Hematopoietic multipotent progenitor cell treated with erythropoietin and hydrocortisone succinate and interleukin-3 and kit ligand, for 15 days (in vitro differentiated cells): Measurements from ENCODE around the gene UBFD1.
"Not testable (repeated sequence)": the region's sequence is repeated elsewhere in the genome, so short reads cannot be mapped to it uniquely, and the experiment has no call there.

Source experiments
- DNase-seq: peaks from one replicate; pipeline ENCODE4 v3.0.0-alpha.2; 2015; ENCODE audit warnings: low spot score

Gene UBFD1

GRCh38 chr16:23527961-23528643, 29.4 kb upstream of the UBFD1 start:
- no peak for DNase-seq

DNA sequence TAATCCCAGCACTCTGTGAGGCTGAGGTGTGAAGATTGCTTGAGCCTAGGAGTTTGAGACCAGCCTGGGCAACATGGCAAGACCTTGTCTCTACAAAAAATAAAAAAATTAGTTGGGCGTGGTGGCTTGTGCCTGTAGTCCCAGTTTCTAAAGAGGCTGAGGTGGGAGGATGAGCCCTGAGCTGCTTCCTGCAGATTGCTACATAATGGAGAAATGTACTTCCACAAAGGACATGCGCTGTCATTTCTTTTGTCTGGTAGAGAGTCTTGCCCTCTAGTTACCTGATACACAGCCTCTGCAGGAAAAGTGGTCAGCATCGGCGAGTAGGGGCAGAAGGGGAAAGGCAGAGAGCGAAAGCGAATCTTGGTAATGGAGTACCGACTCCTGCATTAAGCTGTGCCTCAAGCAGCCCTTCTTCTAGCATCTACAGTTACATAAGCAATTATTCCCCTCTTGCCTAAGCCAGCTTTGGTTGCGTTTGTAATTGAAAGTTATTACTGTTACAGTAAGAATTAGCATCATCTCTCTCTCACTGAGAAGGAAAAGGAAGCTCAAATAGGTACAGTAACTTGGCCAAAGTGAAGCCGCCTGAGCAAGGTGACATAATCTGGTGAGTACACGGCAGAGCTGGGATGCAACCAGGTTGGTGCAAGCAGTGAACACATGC, 28.8 kb upstream of the UBFD1 start:
- no peak for DNase-seq

GRCh38 chr16:23530062-23530461, 27.5 kb upstream of the UBFD1 start:
- no peak for DNase-seq

DNA sequence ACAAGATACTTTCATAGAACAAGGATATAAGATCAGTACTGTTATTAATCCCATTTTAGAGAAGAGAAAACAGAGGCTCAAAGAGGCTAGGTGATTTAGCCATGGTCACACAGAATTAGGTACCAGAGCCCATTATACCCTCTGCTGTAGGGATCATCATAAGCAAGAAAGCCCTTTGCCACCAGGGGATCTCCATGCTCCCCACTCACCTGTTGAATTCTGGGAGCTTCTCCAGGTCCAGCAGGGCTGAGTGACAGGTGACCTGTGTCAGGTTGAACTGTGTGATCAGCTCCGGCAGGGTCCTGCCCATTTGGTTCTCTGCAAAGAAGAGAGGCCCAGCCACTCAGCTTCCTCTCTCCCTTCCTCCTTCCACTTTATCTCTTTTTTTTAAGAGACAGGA, 25.1 kb upstream of the UBFD1 start:
- no peak for DNase-seq

GRCh38 chr16:23534868-23535860, 22.4 kb upstream of the UBFD1 start:
- DNase-seq, result no peak

DNA sequence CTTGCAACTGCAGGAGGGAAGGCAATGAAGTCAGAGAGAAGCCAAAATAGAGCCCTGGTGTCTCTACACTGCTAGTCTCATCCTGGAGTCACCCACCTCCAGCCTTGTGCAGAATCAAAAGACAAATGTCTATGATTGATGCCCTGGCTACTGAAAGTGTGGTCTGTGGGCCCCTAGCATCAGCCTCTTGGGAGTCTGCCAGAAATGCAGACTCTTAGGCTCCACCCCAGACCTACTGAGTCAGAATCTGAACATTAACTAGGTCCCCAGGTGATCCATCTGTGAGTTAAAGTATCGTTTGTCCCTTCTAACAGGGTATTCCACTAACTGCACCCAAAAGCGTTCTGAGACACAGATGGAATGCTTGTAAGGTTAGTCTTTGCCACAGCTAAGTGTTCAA, 21.6 kb upstream of the UBFD1 start:
- no peak for DNase-seq

DNA sequence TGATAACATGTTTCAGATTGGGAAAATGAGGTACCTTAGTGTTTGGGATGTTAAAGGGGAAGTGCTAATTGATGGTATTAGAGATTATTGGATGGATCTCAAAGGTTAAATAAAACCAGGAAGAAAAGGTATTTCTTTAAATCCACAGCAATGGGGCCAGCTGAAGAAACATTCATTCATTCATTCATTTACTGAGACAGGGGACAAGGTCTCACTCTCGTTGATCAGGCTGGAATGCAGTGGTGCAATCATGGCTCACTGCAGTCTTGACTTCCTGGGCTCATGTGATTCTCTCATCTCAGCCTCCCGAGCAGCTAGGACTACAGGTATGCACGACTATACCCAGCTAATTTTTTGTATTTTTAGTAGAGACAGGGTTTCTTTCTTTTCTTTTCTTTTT, 20.1 kb upstream of the UBFD1 start:
- no peak for DNase-seq

GRCh38 chr16:23538919-23539278, 18.6 kb upstream of the UBFD1 start:
- DNase-seq, result no peak

DNA sequence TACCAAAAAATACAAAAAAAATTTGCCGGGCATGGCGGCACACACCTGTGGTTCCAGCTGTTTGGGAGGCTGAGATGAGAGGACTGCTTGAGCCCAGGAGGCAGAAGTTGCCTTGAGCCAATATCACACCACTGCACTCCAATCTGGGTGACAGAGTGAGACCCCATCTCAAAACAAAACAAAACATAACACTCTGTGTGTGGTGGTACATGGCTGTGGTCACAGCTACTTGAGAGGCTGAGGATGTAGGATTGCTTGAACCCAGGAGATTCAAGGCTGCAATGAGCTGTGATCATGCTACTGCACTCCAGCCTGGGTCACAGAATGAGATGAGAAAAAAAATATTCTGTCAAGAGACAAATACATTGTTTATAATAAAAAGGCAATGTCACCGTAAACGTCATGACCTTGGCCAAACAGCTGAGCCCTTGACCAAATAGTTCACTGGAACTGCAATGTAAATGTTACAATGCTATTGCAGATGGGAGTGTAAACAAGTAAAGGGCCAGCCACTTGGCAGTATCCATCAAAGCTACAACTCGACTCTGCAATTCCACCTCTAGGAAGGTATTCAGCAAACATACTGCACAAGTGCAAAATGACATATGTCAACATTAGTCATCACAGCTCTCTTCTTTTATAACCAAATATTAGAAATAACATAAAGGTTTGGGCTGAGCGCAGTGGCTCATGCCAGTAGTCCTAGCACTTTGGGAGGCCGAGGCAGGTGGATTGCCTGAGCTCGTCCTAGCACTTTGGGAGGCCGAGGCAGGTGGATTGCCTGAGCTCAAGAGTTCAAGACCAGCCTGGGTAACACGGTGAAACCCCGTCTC, 17.3 kb upstream of the UBFD1 start:
- no peak for DNase-seq

- DNase-seq, result not testable (repeated sequence)
Observed at GRCh38 chr16:23540817-23541178, 16.7 kb upstream of the UBFD1 start.

DNA sequence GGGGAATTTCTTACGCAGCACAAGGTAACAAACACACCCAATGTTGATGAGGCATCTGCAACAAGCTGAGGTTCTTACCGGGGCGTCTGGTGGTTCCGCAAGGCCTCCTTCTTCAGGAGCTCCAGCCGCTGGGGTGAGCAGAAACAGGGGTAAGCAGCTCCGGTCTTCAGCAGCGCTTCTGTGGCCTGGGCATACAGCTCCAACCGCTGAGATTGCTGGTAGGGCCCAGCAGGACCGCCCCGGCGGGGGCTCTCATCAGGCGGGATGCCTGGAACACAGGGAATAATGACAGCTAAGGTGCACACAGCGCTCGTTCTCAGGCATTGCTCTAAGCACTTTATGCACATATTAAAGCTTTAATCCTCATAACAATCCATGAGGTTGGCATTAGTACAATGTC, 13.1 kb upstream of the UBFD1 start:
- no peak for DNase-seq

DNA sequence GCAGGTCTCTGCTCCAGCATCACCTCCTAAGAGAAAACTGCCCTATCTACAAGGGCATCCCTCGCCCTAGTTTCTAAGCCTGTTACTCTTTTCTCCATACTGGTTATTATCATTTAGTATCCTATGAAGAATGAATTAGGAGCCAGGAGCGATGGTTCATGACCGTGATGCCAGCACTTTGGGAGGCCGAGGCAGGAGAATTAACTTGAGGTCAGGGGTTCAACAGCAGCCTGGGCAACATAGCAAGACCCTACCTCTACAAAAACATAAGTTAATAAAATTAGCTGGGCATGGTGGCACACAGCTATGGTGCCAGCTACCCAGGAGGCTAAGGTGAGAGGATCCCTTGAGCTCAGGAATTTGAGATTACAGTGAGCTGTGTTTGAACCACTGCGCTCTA, 7.6 kb upstream of the UBFD1 start:
- DNase-seq, result no peak

DNA sequence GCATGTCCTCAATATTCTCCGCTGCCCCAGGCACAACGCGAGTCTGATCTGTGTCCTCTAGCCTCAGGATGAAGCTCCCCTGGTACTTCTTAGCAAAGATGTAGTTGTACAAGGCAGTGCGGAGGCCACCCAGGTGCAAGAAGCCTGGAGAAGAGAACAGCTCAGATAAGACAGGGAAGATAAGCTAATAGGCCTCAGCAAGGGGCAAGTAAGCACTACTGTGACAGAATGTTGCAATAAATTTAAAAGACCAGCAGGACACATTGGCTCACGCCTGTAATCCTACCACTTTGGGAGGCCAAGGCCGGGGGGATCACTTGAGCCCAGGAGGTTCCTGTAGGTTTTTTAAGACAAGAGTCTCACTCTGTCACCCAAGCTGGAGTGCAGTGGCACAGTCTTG, 5.4 kb upstream of the UBFD1 start:
- DNase-seq, result no peak

DNA sequence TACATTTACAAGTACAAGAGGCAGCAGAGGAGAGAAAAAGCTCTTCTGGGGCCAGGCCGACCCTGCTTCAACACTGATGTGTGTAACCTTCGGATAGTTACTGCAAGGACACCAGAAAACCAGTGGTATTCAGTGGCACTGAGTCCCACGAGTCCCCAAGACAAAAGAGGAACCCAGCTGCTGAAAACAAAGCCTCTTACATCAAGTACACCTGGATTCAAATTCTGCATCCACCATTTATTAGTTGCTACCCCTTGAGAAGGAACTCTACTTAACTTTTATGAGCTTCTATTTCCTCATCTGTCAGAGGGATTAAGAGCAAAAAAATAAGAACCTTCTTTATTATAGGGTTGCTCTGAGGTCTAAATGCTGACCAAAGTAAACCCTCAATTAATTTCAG, 3.0 kb upstream of the UBFD1 start:
- no peak for DNase-seq

- DNase-seq, result peak; percentile 22
Observed at GRCh38 chr16:23557779-23558702, 514 bp downstream of the UBFD1 start.

DNA sequence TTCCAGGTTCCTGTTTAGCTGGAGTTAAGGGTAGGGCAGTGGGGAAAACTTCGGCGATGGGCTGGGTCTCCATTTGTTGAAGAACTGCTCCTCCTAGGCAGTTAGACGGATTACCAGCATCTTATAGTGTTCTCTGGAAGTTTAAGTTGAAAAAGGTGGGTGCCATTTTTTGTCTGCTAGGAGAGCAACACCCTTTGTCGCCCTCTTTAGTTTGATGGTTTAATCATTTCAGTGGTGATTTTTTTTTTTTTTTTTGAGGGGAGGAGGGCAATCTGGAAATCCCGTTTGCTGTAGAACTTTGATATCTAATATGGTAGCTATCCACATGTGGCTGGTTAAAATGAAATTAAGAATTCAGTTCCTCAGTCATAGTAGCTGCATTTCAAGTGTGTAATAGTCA, 4.1 kb downstream of the UBFD1 start:
- DNase-seq, result no peak

GRCh38 chr16:23562505-23562904, 5.0 kb downstream of the UBFD1 start:
- no peak for DNase-seq

- DNase-seq, result no peak
Observed at GRCh38 chr16:23563186-23563585, 5.7 kb downstream of the UBFD1 start.

GRCh38 chr16:23564575-23565363, 7.2 kb downstream of the UBFD1 start:
- no peak for DNase-seq

DNA sequence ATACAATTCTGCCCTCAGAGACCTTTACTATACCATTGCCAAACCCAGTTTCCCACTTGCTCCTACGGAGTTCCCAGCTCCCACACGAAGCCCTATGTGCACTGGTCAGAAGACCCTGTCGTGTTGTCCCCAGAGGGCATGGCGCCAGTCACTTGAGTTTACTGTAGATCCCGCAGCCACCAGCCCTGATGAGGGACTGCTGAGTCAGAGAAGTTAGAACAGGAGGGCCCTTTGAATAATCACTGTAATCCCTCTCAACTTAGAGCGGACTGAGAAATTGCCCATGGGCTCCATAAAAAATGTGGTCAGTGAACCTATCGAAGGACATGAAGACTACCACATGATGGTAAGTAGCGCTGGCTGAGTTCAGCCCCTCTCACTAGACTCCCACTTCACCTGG, 9.2 kb downstream of the UBFD1 start:
- no peak for DNase-seq
